Spleen (tissue), 11 donors: ENCODE measurements around the gene CGREF1. TPM values are rescaled to one million over a fixed set of nuclear protein-coding genes. Genes with fewer than 3 reads are reported as not detected.

ENCODE experiments used
- DNase-seq: peaks from one replicate; pipeline ENCODE4 v3.0.0-alpha.2; 2020
- H3K27ac ChIP-seq, 8 donors: fragments of 200-600 bp; sonication (generic) in 7 of 8; 1 replicate in 4 of 8; 2 replicates in 4 of 8; pipeline versions ENCODE4 v1.5.0 to v1.8.0; 2016 to 2021; ENCODE audit warnings: inconsistent platforms in 4 of 8, mild to moderate bottlenecking in 4 of 8, moderate library complexity in 1 of 8
- H3K27me3 ChIP-seq, 7 donors: fragments of 200-600 bp; sonication (generic) in 6 of 7; replicated peaks in 1 of 7; 1 replicate in 4 of 7; 2 replicates in 3 of 7; pipeline versions ENCODE4 v1.5.0 to v1.8.0; 2016 to 2021; ENCODE audit warnings: inconsistent platforms in 3 of 7, mild to moderate bottlenecking in 1 of 7
- H3K36me3 ChIP-seq, 6 donors: fragments of 200-600 bp; sonication (generic) in 5 of 6; 1 replicate in 4 of 6; 2 replicates in 2 of 6; pipeline versions ENCODE4 v1.5.0 to v1.8.0; 2016 to 2021; ENCODE audit warnings: inconsistent platforms in 2 of 6
- H3K4me1 ChIP-seq, 6 donors: fragments of 200-600 bp; sonication (generic) in 5 of 6; 1 replicate in 3 of 6; 2 replicates in 3 of 6; pipeline versions ENCODE4 v1.5.0 to v1.8.0; 2016 to 2021; ENCODE audit warnings: inconsistent platforms in 3 of 6
- H3K4me3 ChIP-seq, 8 donors: fragments of 200-600 bp; sonication (generic) in 7 of 8; 1 replicate in 4 of 8; 2 replicates in 4 of 8; pipeline versions ENCODE4 v1.5.0 to v1.8.0; 2016 to 2021; ENCODE audit warnings: inconsistent platforms in 4 of 8, mild to moderate bottlenecking in 4 of 8, moderate library complexity in 2 of 8
- H3K9me3 ChIP-seq, 8 donors: fragments of 200-600 bp; sonication (generic) in 7 of 8; 1 replicate in 4 of 8; 2 replicates in 4 of 8; pipeline versions ENCODE4 v1.5.0 to v1.8.0; 2016 to 2021; ENCODE audit warnings: inconsistent platforms in 4 of 8
- POLR2A ChIP-seq, 3 donors: fragments of 450-650 bp; IDR thresholded peaks; one replicate each; pipeline ENCODE4 v1.5.1; 2017; ENCODE audit warnings: antibody characterized with exemption in 3 of 3, mild to moderate bottlenecking in 1 of 3
- POLR2AphosphoS5 ChIP-seq, 3 donors: sonication (generic); formaldehyde crosslinking; IDR thresholded peaks; one replicate each; pipeline ENCODE4 v1.5.1; 2017; ENCODE audit warnings: antibody characterized with exemption in 3 of 3
- WGBS, 5 donors: extraction: QIAGEN DNeasy Blood & Tissue Kit in 3 of 5; methylation state at CpG; one replicate each; pipeline versions ENCODE4 v1.1.5 to v1.1.7; 2013 to 2018; 5-methylcytosine and 5-hydroxymethylcytosine counted together
- intact Hi-C: fragments of 100-400 bp; cut with DNase I; formaldehyde crosslinking; loops from one replicate; pipeline ENCODE4 v1.15.0; 2023; ENCODE audit warnings: low total_unique reads
- polyA plus RNA-seq, 3 donors: library from polyadenylated mRNA; stranded (reverse); fragments of 200-250 nt; gene quantifications; one replicate each; pipeline ENCODE4 v1.2.1, GENCODE V29; 2013
- total RNA-seq, 7 donors: library from RNA; depleted of rRNA in 3 of 7; stranded (reverse); fragments of >200 nt in 3 of 7; fragmentation: NEBNext Ultra II Directional in 4 of 7; extraction: Animal tissue kit (Norgen Biotek cat#: 25700) in 4 of 7; gene quantifications; one replicate each; pipeline versions ENCODE4 v1.1.0 to v1.2.1, GENCODE V29; 2016 to 2021
- TF ChIP-seq, protein P1 (sequence below), 11 experiments: fragments of 200-600 bp in 7 of 11; fragments of 450-650 bp in 4 of 11; sonication (generic) in 4 of 11; IDR thresholded peaks in 8 of 11; conservative IDR thresholded peaks in 3 of 11; 1 replicate in 7 of 11; 2 replicates in 4 of 11; pipeline versions ENCODE4 v1.4.0 to v1.8.0; 2016 to 2021; ENCODE audit warnings: antibody characterized with exemption in 11 of 11, inconsistent platforms in 4 of 11, mild to moderate bottlenecking in 1 of 11
- donor health status: healthy with polysubstance abuse.
- donor health status: DM: no; HTN: no; CAD: no; lungs with moderate emphysema.
- donor health status: DM: no; HTN: no; CAD: no.
- donor health status: Bipolar disorder and iron deficiency.
- donor health status: healthy.
- donor health status: DM: no; HTN: no; CAD: no.
- donor health status: DM: yes; HTN: yes; CAD: no.

The CGREF1 gene
- total and polyA plus RNA-seq, 10 donors = 0.17 to 0.82 (median 0.46) TPM; not detected in 3

DNA sequence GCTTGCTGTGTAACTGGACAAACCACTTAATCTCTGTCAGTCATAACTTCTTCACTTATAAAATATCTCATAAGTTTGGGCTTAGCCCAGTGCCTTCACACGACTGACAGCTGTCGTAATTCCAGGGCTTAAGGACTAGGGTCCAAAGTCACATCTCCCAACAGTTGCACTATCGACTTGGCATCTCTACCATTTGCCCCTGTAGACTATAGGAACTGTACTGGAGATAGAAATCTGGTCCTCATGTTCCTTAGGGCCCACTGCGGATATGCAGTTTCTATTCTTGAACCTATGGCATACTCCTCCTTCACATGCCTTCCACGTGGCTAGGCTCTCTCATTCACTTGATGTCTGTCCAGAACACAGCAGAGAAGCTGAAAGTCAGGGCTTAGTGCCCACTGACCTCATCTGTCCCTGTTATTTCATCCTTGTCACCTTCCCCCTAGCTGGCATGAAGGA, 7.4 kb upstream of the CGREF1 start:
- no peak for DNase-seq
- peaks cover 0 to 26% (median 18%) of the 10 kb centered on the region in 6 donors for H3K36me3 ChIP-seq
- peaks cover 0 to 19% (median 11%) of the 10 kb centered on the region in 6 donors for H3K4me1 ChIP-seq
- TF ChIP-seq POLR2A (IDR thresholded peaks at IDR 0.05) (no peak), POLR2AphosphoS5 (IDR thresholded peaks at IDR 0.05) (no peak)
- TF ChIP-seq, protein P1, sequence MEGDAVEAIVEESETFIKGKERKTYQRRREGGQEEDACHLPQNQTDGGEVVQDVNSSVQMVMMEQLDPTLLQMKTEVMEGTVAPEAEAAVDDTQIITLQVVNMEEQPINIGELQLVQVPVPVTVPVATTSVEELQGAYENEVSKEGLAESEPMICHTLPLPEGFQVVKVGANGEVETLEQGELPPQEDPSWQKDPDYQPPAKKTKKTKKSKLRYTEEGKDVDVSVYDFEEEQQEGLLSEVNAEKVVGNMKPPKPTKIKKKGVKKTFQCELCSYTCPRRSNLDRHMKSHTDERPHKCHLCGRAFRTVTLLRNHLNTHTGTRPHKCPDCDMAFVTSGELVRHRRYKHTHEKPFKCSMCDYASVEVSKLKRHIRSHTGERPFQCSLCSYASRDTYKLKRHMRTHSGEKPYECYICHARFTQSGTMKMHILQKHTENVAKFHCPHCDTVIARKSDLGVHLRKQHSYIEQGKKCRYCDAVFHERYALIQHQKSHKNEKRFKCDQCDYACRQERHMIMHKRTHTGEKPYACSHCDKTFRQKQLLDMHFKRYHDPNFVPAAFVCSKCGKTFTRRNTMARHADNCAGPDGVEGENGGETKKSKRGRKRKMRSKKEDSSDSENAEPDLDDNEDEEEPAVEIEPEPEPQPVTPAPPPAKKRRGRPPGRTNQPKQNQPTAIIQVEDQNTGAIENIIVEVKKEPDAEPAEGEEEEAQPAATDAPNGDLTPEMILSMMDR (IDR thresholded peaks at IDR 0.05 in 8 of 11, conservative IDR thresholded peaks at IDR 0.05 in 3 of 11) = no peak
- H3K27ac ChIP-seq = no peak overlapping the region
- H3K4me3 ChIP-seq = no peak overlapping the region
- H3K27me3 ChIP-seq = no peaks in the 10 kb centered on the region
- H3K9me3 ChIP-seq = no peaks in the 10 kb centered on the region
- WGBS, 5 donors = 60 to 71% (median 63%) methylated on average over 5 of the region's 5 CpGs
- intact Hi-C loops = no loop called here

DNA sequence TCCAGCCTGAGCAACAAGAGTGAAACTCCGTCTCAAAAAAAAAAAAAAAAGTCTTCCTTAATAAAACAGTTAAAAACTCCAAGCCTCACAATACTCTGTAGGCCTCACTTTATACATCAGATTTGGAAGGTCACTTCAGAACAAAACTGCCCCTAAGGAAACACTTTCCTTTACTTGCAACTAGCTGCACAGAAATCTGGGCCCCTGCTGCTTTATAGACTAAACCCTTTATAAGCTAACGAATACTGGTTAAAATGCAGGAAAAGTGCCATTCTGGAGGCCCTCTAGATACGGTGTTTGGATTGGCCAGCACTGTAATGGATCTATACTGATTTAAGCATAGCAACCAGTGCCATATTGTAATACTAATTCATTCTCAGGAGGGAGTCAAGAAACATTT, 6.2 kb upstream of the CGREF1 start:
- H3K36me3 ChIP-seq = peaks cover 0 to 14% (median 6%) of the 10 kb centered on the region in 6 donors
- intact Hi-C loops = no loop called here
- no peak overlapping the region for H3K27ac ChIP-seq
- no peak overlapping the region for H3K4me3 ChIP-seq
- no peaks in the 10 kb centered on the region for H3K9me3 ChIP-seq
- 87 to 97% (median 91%) methylated on average over 3 of the region's 3 CpGs for WGBS, 5 donors
- TF ChIP-seq POLR2A (IDR thresholded peaks at IDR 0.05) = no peak
- TF ChIP-seq, protein P1 (IDR thresholded peaks at IDR 0.05 in 8 of 11, conservative IDR thresholded peaks at IDR 0.05 in 3 of 11) = no peak
- TF ChIP-seq POLR2AphosphoS5 (IDR thresholded peaks at IDR 0.05) = no peak
- DNase-seq = no peak
- H3K4me1 ChIP-seq = peaks cover 0 to 19% (median 11%) of the 10 kb centered on the region in 6 donors
- H3K27me3 ChIP-seq = peaks cover 0 to 7% (median 0%) of the 10 kb centered on the region in 7 donors

DNA sequence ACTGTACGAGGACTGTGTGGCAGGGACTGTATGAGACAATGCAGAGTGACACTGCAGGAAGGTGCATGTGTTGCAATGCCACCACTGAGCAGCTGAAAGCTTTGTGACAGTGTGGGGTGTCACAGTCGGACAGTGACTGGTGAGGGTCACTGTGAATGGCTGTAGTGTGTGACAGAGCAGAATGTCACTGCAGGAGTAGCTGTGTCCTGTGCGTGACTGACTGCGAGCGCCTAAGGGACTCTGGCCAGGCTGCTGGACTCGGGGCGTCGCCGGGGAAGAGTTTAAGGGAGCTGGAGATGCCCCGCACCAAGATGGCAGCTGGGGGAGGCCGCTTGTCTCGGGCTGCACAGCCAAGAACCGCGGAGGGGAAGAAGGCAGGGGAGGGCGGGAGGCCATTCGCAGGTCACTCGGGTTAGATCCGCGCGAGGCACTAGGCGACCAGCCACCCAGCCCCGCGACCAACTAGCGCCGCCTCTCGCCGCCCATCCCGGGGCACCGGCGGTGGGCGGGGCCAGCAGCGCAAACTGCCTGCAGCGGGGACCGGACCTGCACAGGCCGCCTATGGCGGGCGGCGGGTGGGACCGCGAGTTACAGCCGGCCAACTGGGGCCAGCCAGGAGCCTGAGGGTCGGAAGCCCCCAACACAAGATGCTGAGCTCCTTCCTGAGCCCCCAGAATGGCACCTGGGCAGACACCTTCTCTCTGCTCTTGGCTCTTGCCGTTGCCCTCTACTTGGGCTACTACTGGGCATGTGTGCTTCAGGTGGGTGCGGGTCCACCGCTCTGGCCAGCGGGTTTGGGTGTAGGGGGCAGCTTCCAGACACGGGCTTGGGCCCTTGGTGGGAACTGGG, 4.6 kb upstream of the CGREF1 start, which contains the start of gene ABHD1:
Gene ABHD1 (plus strand): TSS at position 514 of the 849 bp plus-strand sequence. CDS start 134 bp downstream, at position 648.
- H3K9me3 ChIP-seq = no peaks in the 10 kb centered on the region
- WGBS, 5 donors = 3 to 12% (median 6%) methylated on average over 33 to 47 of the region's 47 CpGs
- intact Hi-C loops = no loop called here
- peak; percentile 55 to 82 (median 76) for TF ChIP-seq POLR2AphosphoS5 (IDR thresholded peaks at IDR 0.05)
- no peak for TF ChIP-seq POLR2A (IDR thresholded peaks at IDR 0.05)
- TF ChIP-seq, protein P1 (IDR thresholded peaks at IDR 0.05 in 8 of 11, conservative IDR thresholded peaks at IDR 0.05 in 3 of 11) = peak in 1 of 11 experiments; percentile 8
- peaks cover 0 to 23% (median 11%) of the 10 kb centered on the region in 7 donors for H3K27me3 ChIP-seq
- peak; percentile 94 for DNase-seq
- peak within 1 kb of the TSS; percentile 47 to 85 (median 64) for H3K4me3 ChIP-seq
- peak within 1 kb of the TSS; percentile 58 to 87 (median 74) for H3K27ac ChIP-seq
- H3K4me1 ChIP-seq = peaks cover 0 to 28% (median 18%) of the 10 kb centered on the region in 6 donors
- H3K36me3 ChIP-seq = no peaks in the 10 kb centered on the region

DNA sequence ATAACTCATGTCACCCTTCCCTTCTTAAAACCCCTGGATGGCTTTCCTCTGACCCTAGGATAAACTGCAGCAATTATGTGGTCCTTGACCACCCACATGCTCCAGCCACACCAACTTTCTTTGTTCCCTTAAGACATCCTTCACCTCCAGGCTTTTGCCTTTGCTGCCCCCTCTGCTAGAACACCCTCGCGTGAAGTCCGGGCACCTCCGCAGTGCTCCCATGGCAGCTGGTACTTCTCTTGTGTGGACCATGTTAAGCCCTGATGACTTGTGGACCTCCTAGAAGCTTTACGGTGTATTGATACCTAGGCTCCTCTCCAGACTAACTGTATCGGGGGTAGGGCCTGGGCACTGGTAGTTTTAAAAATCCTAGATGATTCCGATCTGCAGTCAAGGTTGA, 3.9 kb upstream of the CGREF1 start:
- Histone ChIP-seq H3K4me1 (peaks cover 0 to 35% (median 23%) of the 10 kb centered on the region in 6 donors), H3K27me3 (peaks cover 0 to 30% (median 18%) of the 10 kb centered on the region in 7 donors), H3K27ac (peak overlapping the region in 5 of 8 donors; percentile 70 to 87 (median 77)), H3K36me3 (no peaks in the 10 kb centered on the region), H3K9me3 (no peaks in the 10 kb centered on the region), H3K4me3 (peak overlapping the region in 4 of 8 donors; percentile 47 to 85 (median 60))
- 91 to 96% (median 95%) methylated on average over 7 of the region's 7 CpGs for WGBS, 5 donors
- TF ChIP-seq POLR2AphosphoS5 (IDR thresholded peaks at IDR 0.05) (no peak), POLR2A (IDR thresholded peaks at IDR 0.05) (no peak)
- TF ChIP-seq, protein P1 (IDR thresholded peaks at IDR 0.05 in 8 of 11, conservative IDR thresholded peaks at IDR 0.05 in 3 of 11) = no peak
- intact Hi-C loops = no loop called here
- peak; percentile 64 for DNase-seq
